ENCODE measurements around the gene H2AZ2. TPM values are rescaled to one million over a fixed set of nuclear protein-coding genes. Genes with fewer than 3 reads are reported as not detected.

The H2AZ2 gene
- total RNA-seq, 1 donor from 2014 or later, result 157 TPM

DNA sequence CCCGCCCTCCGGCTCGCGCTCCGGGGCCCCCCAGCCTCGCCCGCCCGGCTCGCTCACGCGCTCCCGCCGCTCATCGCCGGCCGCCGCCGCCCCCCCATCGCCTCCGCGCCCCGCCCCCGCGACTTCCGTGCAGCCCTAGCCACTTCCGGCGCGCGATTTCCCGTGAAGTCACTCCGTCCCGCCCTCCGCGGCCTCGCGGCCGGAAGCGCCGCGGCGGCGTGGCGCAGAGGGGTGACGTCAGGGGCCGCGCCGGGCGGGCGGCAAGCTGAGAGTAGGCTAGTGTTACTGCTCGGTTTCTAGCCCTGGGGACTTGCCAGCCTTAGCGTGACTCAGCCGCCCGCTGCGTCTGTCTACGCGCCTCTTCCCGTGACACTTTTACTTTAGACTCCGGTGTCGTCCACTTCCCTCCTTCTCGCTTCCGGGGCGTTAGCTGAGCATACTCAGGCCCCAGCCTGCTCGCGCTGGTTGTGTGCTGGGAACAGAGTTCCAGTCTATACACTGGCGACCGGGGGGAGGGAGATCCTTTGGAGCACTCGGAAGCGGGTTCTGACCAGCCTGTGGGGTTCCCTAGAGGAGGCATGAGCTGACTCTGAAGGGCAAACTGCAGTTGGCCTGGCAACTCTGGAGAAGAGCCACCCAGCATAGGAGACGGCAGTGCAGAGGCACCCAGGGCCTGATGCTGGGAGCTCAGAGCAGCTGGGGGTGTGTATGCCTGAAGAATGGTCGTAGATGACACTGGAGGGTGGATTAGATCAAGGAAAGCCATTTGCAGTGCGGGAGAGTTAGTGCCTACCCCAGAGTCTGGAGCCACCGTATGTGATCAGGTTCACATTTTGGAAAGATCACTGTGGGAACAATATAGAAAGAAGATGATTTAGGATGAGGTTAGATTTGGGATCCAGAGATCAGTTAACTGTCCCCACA lies 37.8 kb upstream of the H2AZ2 start, which contains the start of gene PURB:
PURB (minus strand) TSS at position 137 of the 924 bp plus-strand sequence. CDS start 182 bp downstream, outside the sequence.
- Mint-ChIP-seq H3K9me3 (ENCODE audit: unreplicated experiment) (no peaks in the 10 kb centered on the region), H3K27me3 (ENCODE audit: unreplicated experiment) (peaks cover 14% of the 10 kb centered on the region), H3K36me3 (ENCODE audit: low read depth, unreplicated experiment) (peaks cover 5% of the 10 kb centered on the region), H3K4me3 (ENCODE audit: unreplicated experiment) (peak within 1 kb of the TSS; percentile 99), H3K27ac (ENCODE audit: unreplicated experiment) (peak within 1 kb of the TSS; percentile 100), H3K4me1 (ENCODE audit: unreplicated experiment) (peaks cover 28% of the 10 kb centered on the region)
- TF ChIP-seq, protein P1, sequence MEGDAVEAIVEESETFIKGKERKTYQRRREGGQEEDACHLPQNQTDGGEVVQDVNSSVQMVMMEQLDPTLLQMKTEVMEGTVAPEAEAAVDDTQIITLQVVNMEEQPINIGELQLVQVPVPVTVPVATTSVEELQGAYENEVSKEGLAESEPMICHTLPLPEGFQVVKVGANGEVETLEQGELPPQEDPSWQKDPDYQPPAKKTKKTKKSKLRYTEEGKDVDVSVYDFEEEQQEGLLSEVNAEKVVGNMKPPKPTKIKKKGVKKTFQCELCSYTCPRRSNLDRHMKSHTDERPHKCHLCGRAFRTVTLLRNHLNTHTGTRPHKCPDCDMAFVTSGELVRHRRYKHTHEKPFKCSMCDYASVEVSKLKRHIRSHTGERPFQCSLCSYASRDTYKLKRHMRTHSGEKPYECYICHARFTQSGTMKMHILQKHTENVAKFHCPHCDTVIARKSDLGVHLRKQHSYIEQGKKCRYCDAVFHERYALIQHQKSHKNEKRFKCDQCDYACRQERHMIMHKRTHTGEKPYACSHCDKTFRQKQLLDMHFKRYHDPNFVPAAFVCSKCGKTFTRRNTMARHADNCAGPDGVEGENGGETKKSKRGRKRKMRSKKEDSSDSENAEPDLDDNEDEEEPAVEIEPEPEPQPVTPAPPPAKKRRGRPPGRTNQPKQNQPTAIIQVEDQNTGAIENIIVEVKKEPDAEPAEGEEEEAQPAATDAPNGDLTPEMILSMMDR (IDR thresholded peaks at IDR 0.05; ENCODE audit: unreplicated experiment), result no peak
- peak; percentile 96 for DNase-seq (ENCODE audit: low spot score)

DNA sequence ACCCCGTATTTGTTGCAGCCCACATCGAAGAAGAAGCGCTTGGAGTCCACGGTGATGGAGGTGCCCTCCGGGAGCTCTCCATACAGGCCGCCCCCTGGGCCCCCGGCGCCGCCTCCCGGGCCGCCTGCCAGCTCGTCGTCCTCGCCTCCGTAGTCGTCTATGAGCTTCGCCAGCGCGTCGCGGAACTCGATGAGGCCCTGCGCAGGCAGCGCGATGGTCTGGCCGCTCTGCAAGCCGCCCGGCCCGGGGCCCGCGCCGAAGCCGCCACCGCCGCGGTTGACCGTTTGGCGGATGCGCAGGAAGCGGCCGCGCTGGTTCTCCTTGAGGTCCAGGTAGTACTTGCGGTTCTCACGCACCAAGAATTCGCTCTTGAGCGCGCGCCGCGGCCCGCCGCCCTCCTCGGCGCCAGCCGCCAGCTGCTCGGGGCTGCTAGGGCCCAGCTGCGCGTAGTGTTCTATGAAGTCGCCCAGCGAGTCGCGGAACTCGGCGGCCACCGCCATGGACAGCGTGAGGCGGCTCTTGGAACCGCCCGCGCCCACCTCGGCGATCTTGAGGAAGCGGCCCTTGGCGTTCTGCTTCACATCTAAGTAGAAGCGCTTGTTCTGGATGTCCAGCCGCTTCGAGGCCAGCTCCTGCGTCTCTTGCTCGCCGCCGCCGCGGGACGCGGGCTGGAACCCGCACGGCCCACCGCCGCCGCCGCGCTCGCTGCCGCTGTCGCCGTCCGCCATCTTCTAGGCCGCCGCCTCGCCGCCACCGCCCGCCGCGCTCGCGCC lies 36.9 kb upstream of the H2AZ2 start:
- H3K4me1 Mint-ChIP-seq (ENCODE audit: unreplicated experiment), result peaks cover 31% of the 10 kb centered on the region
- H3K27ac Mint-ChIP-seq (ENCODE audit: unreplicated experiment), result peak overlapping the region; percentile 88
- DNase-seq (ENCODE audit: low spot score), result peak; percentile 53
- peaks cover 14% of the 10 kb centered on the region for H3K27me3 Mint-ChIP-seq (ENCODE audit: unreplicated experiment)
- TF ChIP-seq, protein P1 (IDR thresholded peaks at IDR 0.05; ENCODE audit: unreplicated experiment), result no peak
- H3K9me3 Mint-ChIP-seq (ENCODE audit: unreplicated experiment), result no peaks in the 10 kb centered on the region
- peak overlapping the region; percentile 95 for H3K4me3 Mint-ChIP-seq (ENCODE audit: unreplicated experiment)
- H3K36me3 Mint-ChIP-seq (ENCODE audit: low read depth, unreplicated experiment), result peaks cover 8% of the 10 kb centered on the region

DNA sequence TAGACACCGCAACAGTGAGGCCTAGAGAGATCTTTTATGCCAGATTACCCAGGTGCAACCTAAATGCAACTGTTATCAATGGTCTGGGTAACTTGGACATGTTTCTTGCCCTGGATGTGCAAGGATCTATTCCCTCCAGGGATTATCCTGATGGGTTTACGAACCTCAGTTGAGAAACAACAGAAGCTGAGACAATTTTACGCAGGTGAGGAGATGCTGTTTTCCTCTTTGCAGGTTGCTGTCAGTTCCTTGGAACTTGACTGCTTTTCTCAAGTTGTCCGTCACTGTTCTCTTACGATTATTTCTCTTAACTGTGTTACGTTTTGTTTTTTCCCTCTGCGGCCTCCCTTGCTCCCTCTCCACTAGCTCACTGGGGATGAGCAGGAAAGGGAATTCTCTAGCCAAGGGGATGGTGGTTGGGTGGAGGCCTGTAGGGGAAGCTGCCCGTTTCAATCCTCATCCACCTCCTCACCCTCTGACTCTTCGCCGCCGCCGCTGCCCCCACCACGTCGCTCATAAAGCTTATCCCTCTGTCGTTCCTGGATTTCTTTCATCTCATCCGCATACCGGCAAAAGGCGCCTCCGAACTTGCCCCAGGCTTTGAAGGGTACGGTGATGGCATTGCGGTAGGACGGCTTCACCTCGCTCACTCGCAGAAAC lies 36.2 kb upstream of the H2AZ2 start:
- Mint-ChIP-seq H3K9me3 (ENCODE audit: unreplicated experiment) (no peaks in the 10 kb centered on the region), H3K27ac (ENCODE audit: unreplicated experiment) (peak overlapping the region; percentile 88), H3K4me3 (ENCODE audit: unreplicated experiment) (peak overlapping the region; percentile 95), H3K4me1 (ENCODE audit: unreplicated experiment) (peaks cover 31% of the 10 kb centered on the region), H3K36me3 (ENCODE audit: low read depth, unreplicated experiment) (peaks cover 8% of the 10 kb centered on the region), H3K27me3 (ENCODE audit: unreplicated experiment) (peaks cover 14% of the 10 kb centered on the region)
- no peak for DNase-seq (ENCODE audit: low spot score)
- TF ChIP-seq, protein P1 (IDR thresholded peaks at IDR 0.05; ENCODE audit: unreplicated experiment), result no peak

DNA sequence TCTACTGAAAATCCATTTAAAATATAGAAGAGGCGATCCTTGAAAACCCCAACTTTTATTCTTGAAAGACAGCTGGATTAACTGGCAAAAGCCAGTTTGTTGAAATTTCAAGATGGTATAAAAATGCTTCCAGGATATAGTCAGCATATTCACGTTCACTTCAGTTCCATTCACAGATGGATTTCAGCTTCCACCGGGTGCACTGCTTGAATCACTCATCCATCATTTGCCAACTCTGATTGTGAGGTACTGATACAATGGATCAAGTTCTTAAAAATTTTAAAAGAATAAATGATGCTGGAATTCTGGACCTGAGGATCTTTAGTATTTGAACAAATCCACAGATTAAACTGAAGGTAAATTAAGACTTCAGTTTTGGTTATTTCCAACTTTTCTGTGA lies 35.0 kb upstream of the H2AZ2 start:
- Mint-ChIP-seq H3K27ac (ENCODE audit: unreplicated experiment) (no peak overlapping the region), H3K9me3 (ENCODE audit: unreplicated experiment) (no peaks in the 10 kb centered on the region), H3K4me1 (ENCODE audit: unreplicated experiment) (peaks cover 31% of the 10 kb centered on the region), H3K4me3 (ENCODE audit: unreplicated experiment) (no peak overlapping the region), H3K36me3 (ENCODE audit: low read depth, unreplicated experiment) (peaks cover 8% of the 10 kb centered on the region), H3K27me3 (ENCODE audit: unreplicated experiment) (peaks cover 14% of the 10 kb centered on the region)
- DNase-seq (ENCODE audit: low spot score), result no peak
- TF ChIP-seq, protein P1 (IDR thresholded peaks at IDR 0.05; ENCODE audit: unreplicated experiment), result no peak

Measured in endothelial cell (in vitro differentiated cells).